AG09309 (cell line): Measurements from ENCODE around the gene METTL22.
A peak's percentile ranks its signal among the peaks of the same experiment; 100 is the strongest.

Experiments used
- DNase-seq: peaks from one replicate; pipeline ENCODE4 v3.0.0-alpha.2; 2010; ENCODE audit warnings: low read depth
- H3K4me3 ChIP-seq: 2 replicates; pipeline ENCODE4 v1.5.1; 2011; ENCODE audit warnings: mild to moderate bottlenecking, low read depth, low read length, moderate library complexity; ENCODE audit not compliant: control insufficient read depth
- CTCF ChIP-seq: IDR thresholded peaks from 2 replicates; pipeline ENCODE4 v1.5.1; 2011; ENCODE audit warnings: mild to moderate bottlenecking, low read depth, low read length, inconsistent platforms; ENCODE audit not compliant: insufficient read depth, control insufficient read depth; ENCODE audit errors: missing control alignments

The METTL22 gene

GRCh38 chr16:8630255-8630953, 8.9 kb downstream of the METTL22 start:
- no peak overlapping the region for H3K4me3 ChIP-seq
- no peak for DNase-seq
- TF ChIP-seq CTCF, result no peak

DNA sequence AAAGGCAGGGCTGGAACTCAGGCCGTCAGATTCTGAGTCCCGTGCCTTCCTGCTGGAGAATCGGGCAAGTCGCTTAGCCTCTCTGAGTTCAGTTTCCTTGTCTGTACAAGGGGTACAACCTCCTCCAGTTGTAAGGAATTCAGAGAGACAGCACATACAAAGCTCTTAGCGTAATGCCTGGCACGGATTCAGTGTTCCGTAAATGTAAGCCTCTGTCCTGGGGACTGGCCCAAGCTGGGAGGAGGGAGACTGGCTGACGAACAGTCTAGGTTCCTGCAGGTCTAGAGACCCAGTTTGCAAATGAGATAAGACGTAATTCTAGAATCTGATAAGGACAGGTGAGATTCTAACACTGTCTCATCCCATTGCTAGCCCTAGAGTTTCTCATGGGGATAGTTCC, 9.9 kb downstream of the METTL22 start:
- H3K4me3 ChIP-seq, result no peak overlapping the region
- DNase-seq, result no peak
- TF ChIP-seq CTCF, result no peak

DNA sequence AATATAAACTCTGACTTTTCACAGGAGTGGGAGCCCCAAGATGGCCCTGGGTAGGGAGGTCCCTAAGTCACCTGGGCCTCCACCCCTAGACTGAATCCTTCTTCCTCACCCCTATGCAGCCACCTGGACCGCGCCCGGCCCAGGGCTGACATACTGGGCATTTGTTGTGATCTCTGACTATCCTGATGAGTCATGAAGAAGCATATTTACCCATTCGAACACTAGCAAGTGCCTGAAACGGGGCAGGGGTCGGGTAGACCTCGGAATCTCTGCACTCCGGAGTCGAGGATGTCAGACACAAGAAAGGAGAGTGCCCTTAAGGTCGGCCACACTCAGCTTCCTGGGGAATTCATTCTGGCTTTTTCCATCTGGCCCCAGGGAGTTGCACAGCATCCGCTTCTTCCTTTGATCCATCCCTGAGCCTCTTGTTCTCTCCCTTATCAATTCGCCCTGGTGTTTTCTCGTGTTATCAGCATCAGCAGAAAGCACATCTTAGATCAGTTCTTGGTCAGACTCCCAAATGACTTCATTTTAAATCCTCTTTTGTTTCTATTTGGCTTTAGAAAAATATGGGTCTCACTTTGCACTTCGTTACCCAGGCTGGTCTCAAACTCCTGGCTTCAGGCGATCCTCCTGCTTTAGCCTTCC, 10.4 kb downstream of the METTL22 start:
- H3K4me3 ChIP-seq, result no peak overlapping the region
- no peak for TF ChIP-seq CTCF
- no peak for DNase-seq

DNA sequence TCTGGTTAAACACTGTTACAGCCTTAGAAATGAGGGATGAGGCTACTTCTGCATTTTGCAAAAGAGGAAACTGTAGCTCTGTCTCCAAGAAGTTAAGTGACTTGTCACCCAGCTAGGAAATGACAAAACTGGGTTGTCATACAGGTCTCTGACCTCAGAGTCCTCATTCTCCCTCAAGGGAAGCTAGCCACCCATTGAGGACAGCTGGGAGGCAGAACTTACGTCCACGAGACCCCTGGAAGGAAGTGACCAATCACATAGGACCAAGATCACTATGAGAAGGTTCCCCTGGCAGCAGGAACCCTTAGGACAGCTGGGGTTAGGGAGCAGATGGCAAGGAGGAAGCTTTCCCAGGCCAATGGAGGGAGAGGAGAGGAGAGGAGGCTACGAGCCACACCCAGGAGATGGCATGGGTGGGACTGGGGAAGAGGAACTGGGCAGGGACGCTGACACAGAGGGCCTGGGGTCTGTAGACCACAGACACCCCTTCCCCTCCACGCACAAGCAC, 11.2 kb downstream of the METTL22 start:
- no peak for TF ChIP-seq CTCF
- H3K4me3 ChIP-seq, result no peak overlapping the region
- DNase-seq, result no peak

DNA sequence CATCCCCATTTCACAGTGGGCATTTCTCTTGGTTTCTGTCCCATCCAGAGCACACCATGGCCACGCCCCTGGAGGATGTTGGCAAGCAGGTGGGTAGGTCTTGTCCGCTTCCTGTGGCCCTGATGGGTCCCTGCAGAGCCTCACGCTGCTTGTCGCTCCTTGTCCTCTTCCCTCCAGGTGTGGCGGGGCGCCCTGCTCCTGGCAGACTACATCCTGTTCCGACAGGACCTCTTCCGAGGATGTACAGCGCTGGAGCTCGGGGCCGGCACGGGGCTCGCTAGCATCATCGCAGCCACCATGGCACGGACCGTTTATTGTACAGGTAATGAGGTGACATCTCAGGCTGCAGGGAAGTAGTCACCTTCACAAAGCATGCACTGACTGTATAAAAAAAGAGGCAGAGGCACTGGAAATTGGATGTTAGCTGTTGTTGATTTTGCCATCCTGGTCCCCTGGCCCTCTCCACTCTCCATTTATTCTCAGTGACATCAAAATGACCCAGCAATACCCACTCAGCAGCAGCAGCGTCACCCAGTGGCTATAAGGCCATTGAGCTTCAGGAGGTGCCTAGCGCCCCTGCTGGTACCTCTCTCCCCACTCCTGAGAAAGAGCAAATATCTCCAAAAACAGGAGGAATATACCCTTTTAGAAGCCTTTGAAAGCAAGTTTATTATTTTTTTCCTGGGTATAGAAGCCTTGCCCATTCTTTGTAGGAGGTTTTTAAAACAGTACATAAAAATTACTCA, 13.7 kb downstream of the METTL22 start:
- TF ChIP-seq CTCF, result peak; percentile 65
- H3K4me3 ChIP-seq, result no peak overlapping the region
- DNase-seq, result no peak

- H3K4me3 ChIP-seq, result no peak overlapping the region
- TF ChIP-seq CTCF, result no peak
- no peak for DNase-seq
Observed at GRCh38 chr16:8639694-8640093, 18.2 kb downstream of the METTL22 start.
